Subcutaneous abdominal adipose tissue (tissue), 5 donors: ENCODE results near the gene TKFC.

Source experiments
- H3K27ac ChIP-seq: one replicate; pipeline ENCODE4 v1.7.0; 2013; ENCODE audit warnings: low read depth, mild to moderate bottlenecking, inconsistent platforms, low read length, moderate library complexity
- H3K27me3 ChIP-seq, 5 donors: one replicate each; pipeline ENCODE4 v1.7.0; 2013; ENCODE audit warnings: low read length in 5 of 5, inconsistent platforms in 1 of 5; ENCODE audit not compliant: control insufficient read depth in 5 of 5, insufficient read depth in 4 of 5
- H3K36me3 ChIP-seq, 5 donors: one replicate each; pipeline ENCODE4 v1.7.0; 2013; ENCODE audit warnings: low read length in 5 of 5; ENCODE audit not compliant: control insufficient read depth in 5 of 5, insufficient read depth in 5 of 5
- H3K4me1 ChIP-seq, 5 donors: one replicate each; pipeline ENCODE4 v1.7.0; 2013; ENCODE audit warnings: low read length in 5 of 5, mild to moderate bottlenecking in 3 of 5, moderate library complexity in 1 of 5; ENCODE audit not compliant: control insufficient read depth in 5 of 5, insufficient read depth in 5 of 5
- H3K4me3 ChIP-seq, 5 donors: one replicate each; pipeline ENCODE4 v1.7.0; 2013; ENCODE audit warnings: low read length in 5 of 5, low read depth in 1 of 5
- H3K9ac ChIP-seq, 5 donors: one replicate each; pipeline ENCODE4 v1.7.0; 2013; ENCODE audit warnings: low read length in 5 of 5, mild to moderate bottlenecking in 4 of 5, moderate library complexity in 3 of 5
- H3K9me3 ChIP-seq, 5 donors: one replicate each; pipeline ENCODE4 v1.7.0; 2013; ENCODE audit warnings: low read length in 5 of 5; ENCODE audit not compliant: control insufficient read depth in 5 of 5
- donor health status: healthy.
- donor health status: healthy.
- donor health status: healthy.
- donor health status: healthy.
- donor health status: healthy.

The TKFC gene, protein sequence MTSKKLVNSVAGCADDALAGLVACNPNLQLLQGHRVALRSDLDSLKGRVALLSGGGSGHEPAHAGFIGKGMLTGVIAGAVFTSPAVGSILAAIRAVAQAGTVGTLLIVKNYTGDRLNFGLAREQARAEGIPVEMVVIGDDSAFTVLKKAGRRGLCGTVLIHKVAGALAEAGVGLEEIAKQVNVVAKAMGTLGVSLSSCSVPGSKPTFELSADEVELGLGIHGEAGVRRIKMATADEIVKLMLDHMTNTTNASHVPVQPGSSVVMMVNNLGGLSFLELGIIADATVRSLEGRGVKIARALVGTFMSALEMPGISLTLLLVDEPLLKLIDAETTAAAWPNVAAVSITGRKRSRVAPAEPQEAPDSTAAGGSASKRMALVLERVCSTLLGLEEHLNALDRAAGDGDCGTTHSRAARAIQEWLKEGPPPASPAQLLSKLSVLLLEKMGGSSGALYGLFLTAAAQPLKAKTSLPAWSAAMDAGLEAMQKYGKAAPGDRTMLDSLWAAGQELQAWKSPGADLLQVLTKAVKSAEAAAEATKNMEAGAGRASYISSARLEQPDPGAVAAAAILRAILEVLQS

DNA sequence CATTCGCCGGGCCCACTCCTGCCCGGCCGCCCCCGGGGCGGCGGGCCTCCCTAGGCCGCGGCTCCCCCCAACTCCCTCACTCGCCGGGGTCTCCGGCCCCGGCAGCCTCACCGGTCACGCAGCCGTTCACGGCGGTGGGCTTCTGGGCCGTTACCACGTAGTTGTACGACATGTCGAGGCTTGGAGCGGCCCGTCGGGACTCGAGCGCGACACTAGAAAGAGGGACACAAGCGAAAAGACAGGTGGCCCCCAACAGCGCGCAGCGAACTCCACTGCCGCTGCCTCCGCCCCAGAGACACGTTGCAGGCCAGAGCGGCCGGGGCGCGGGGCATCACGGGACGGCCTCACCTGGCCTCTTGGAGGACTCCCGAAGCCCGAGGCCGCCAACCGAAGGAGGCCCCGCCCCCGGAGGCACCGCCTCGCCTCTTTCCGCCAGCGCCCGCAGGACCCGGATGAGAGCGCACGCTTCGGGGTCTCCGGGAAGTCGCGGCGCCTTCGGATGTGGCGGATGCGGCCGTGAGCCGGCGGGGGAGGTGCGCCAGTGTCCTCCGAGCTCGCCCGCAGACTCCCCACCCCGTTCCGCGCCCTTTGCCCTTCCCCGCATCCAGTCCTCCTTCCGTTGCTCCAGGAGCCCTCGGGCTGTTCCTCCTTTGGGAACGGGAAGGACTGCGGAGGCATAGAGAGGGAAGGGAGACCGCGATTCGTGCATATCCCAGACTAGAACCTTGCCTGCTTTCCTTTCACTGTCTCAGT is at the start of gene TKFC, which contains the start of gene DDB1:
Gene TKFC, plus strand, starts transcription at position 432 of the 753 bp plus-strand sequence. CDS start 1,501 bp downstream, outside the sequence.
Gene DDB1, minus strand, starts transcription at position 309 of the 753 bp plus-strand sequence. Its CDS starts 137 bp downstream, at position 172.
- H3K27ac ChIP-seq: peak within 1 kb of the TSS; percentile 89
- H3K27me3 ChIP-seq: no peaks in the 10 kb centered on the region
- no peaks in the 10 kb centered on the region for H3K9me3 ChIP-seq
- H3K4me3 ChIP-seq: peak within 1 kb of the TSS; percentile 92 to 98 (median 92)
- H3K4me1 ChIP-seq: peaks cover 10 to 41% (median 38%) of the 10 kb centered on the region in 5 donors
- H3K9ac ChIP-seq: peak within 1 kb of the TSS; percentile 92 to 100 (median 99)
- peaks cover 5 to 21% (median 16%) of the 10 kb centered on the region in 5 donors for H3K36me3 ChIP-seq

DNA sequence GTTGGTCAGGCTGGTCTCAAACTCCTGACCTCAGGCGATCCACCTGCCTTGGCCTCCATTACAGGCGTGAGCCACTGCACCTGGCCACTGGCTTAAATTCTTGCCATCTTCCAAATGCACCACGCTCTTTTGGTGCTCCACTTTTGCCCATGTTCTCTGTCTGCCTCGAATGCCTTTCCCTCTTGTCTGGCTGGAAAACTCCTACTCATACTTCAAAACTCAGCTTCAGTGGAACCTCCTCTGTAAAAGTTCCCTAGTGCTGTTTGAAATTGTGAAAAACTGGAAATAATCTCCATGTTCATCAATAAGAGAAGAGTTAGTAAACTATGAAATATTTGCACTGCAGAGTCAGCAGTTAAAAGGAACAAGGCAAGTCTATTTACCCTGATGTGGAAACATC is 49.4 kb upstream of the TKFC start:
- H3K27ac ChIP-seq: no peak overlapping the region
- H3K4me3 ChIP-seq: no peak overlapping the region
- no peak overlapping the region for H3K9ac ChIP-seq
- H3K36me3 ChIP-seq: peaks cover 0 to 11% (median 6%) of the 10 kb centered on the region in 5 donors
- H3K9me3 ChIP-seq: peaks cover 0 to 2% (median 0%) of the 10 kb centered on the region in 5 donors
- peaks cover 0 to 3% (median 0%) of the 10 kb centered on the region in 5 donors for H3K4me1 ChIP-seq
- H3K27me3 ChIP-seq: peaks cover 0 to 2% (median 0%) of the 10 kb centered on the region in 5 donors

DNA sequence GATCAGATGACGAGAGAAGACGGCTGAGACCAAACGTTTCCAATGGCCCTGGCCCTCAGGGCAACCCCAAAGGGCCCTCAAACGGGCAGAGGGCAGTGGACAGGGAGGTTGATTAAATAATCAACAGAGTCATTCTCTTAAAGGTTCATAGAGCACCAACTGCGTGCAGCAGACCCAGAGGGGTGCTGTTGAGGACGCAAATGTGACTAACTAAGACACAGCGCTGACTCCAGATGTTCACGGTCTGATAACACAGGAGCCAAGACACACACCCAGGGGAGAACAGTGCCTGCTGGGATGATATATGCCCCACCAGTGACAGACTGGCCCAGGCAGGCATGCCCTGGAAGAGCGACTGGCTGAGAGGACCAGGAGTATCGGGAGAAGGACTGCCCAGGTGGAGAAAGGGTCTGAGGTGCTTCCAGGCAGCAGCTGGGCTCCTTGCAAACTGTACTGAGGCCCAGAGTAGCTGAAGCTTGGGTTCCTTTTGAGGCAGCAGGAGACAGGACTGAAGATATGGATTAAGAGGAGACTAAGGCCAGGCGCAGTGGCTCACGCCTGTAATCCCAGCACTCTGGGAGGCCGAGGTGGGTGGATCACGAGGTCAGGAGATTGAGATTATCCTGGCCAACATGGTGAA is 45.6 kb upstream of the TKFC start:
- H3K9me3 ChIP-seq: peaks cover 0 to 2% (median 0%) of the 10 kb centered on the region in 5 donors

DNA sequence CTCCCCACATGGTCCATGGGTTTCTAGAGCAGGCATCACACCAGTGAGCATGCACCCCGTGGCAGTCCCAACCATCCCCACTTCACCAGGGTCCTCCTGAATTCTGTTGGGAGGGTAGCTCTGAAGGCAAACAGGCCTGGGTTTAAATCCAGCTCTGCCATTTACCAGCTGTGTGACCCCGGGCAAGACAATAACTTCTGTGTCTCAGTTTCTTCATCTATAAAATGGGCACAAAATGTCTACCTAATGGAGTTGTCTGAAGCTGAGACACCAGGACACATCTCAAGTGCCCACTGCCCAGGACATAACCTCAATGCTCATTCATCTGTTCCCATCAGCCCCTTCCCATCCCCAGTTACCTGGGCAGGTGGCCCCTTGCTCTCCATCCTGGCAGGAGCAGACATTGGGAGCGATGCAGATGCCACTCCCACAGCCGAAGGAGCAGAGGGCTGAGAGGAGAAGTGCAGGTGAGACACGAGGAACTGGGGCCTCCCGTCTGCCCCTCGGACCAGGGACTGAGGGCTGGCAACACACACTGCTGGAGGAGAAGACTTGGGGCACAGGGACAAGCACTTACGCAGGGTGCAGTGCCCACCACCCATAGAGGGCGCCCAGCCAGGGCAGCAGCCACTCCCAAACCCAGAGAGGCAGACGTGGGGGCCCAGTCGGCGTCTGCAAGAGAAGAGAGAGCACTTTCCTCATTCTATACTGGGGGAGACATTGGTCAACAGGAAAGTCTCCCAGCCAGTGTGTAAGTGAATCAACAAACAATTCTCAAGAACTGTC is 41.9 kb upstream of the TKFC start:
- H3K4me3 ChIP-seq: no peak overlapping the region
- H3K27me3 ChIP-seq: peaks cover 0 to 13% (median 3%) of the 10 kb centered on the region in 5 donors
- no peak overlapping the region for H3K9ac ChIP-seq
- peaks cover 3 to 26% (median 25%) of the 10 kb centered on the region in 5 donors for H3K4me1 ChIP-seq
- peaks cover 0 to 4% (median under 1%) of the 10 kb centered on the region in 5 donors for H3K36me3 ChIP-seq
- no peaks in the 10 kb centered on the region for H3K9me3 ChIP-seq
- no peak overlapping the region for H3K27ac ChIP-seq

More for the DNA sequence above, 45.6 kb upstream of the TKFC start:
- Histone ChIP-seq H3K27me3 (peaks cover 0 to 1% (median 0%) of the 10 kb centered on the region in 5 donors), H3K4me3 (no peak overlapping the region), H3K4me1 (no peaks in the 10 kb centered on the region), H3K9ac (no peak overlapping the region), H3K36me3 (peaks cover 0 to 8% (median 6%) of the 10 kb centered on the region in 5 donors), H3K27ac (no peak overlapping the region)

DNA sequence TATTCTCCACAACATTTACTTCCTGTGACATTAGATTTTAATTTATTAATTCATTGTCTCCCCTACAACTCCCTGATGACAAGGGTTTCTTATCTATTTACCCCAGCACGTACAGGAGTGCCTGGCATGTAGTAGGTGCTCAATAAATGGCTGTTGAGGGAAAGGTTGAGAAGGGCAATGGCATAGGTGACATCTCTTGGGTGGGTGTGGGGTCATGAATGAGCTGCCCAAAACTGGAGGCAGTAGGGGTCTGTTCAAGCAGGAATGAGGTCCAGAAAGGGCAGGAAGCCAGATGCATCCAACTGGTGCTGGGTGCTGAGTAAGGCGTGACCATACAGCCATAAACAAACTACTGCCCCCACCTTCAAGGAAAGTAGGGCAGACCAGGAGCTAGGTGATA is 40.7 kb upstream of the TKFC start:
- H3K9ac ChIP-seq: no peak overlapping the region
- H3K36me3 ChIP-seq: peaks cover 0 to 2% (median 0%) of the 10 kb centered on the region in 5 donors
- no peaks in the 10 kb centered on the region for H3K9me3 ChIP-seq
- H3K4me1 ChIP-seq: peaks cover 3 to 29% (median 26%) of the 10 kb centered on the region in 5 donors
- no peak overlapping the region for H3K27ac ChIP-seq
- H3K27me3 ChIP-seq: peaks cover 0 to 13% (median 3%) of the 10 kb centered on the region in 5 donors
- H3K4me3 ChIP-seq: no peak overlapping the region

DNA sequence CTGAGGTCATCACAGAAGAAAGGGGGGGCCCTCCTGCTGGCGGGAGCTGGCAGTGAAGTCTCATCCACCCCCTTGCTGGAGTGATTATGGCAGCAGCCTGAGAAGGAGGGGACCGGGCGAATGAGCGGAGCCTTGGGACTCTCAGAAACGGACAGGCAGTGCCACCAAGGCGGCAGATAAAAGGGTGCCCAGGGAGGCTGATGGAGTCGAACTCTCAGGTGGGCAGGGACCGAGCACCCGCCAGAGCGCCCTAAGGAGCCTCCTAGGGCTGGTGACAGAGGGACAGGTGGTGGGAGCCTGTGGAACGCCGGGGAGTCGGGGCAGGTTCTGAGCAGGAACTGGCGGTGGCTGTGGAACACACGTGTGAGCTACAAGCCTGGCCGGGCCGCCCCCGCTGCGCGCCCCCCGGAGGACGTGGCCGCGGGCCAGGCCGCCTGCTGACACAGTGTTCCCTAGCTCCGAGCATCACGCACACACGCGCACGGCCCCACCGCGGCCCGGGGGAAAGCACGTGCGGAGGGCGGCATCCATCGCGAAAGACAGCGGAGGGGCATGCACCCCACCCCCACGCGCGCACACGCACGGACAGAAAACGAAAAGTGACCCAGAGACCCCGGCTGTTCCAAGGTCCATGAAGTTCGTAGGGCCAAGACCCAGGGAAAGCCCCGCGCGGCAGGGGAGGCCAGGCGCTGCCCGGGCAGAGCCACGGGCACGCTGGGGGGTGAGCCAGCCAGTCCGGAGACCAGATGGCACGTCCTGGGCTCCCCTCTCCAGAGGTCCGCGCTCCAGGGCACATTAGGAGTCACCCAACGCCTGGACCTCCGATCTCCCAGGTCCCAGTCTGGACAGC is 38.9 kb upstream of the TKFC start:
- peaks cover 0 to 13% (median 3%) of the 10 kb centered on the region in 5 donors for H3K27me3 ChIP-seq
- H3K27ac ChIP-seq: no peak overlapping the region
- H3K9me3 ChIP-seq: no peaks in the 10 kb centered on the region
- H3K9ac ChIP-seq: peak overlapping the region in 3 of 5 donors; percentile 21 to 53 (median 48)
- peaks cover 1 to 14% (median 4%) of the 10 kb centered on the region in 5 donors for H3K36me3 ChIP-seq
- peaks cover 3 to 37% (median 32%) of the 10 kb centered on the region in 5 donors for H3K4me1 ChIP-seq
- peak overlapping the region; percentile 4 to 75 (median 65) for H3K4me3 ChIP-seq

DNA sequence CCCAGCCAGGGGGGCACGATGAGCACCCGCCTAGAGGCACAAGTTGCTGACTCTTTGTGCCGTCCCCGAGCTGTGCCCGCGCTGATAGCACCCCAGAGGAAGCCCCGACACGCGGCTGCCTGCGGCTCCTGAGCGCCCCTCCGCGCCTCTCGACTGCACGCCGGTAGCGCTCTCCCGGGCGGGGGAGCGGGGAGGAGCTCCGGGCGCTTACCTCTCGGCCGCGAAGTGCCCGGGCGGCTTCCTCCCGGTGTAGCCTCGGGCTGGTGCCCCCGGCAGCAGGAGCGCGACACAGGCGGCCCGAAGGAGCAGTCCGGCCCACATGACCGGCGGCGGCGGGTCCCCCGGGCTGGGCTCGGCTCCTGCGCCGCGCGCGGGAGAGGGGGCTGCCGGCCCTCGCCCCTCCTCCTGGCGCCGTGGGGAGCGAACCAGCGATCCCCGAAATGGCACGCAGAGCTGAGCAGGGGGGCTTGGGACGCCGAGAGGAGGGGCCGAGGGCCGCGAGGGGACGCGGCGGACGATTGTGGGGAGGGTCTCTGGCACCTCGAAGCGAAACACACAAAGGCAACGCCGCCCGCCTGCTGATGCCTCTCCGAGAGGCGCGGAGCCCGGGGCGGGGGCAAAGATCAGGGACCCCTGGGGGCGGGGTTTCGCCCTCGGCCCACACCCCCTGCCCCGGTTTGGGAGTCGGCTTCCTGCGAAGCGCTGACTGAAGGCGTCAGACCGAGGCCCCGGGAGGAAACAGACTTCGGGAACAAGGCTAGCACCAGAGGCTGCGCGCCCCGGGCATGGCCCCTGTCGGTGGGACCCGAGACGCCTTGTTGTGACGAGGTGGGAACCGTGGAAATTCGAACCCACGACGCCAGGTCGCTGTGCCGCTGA is 38.1 kb upstream of the TKFC start, which contains the start of gene VWCE:
Gene VWCE, minus strand, starts transcription at position 600 of the 879 bp plus-strand sequence. Its CDS starts 279 bp downstream, at position 321.
- Histone ChIP-seq H3K4me3 (peak within 1 kb of the TSS in 4 of 5 donors; percentile 62 to 75 (median 68)), H3K9me3 (no peaks in the 10 kb centered on the region), H3K27me3 (peaks cover 0 to 13% (median 3%) of the 10 kb centered on the region in 5 donors), H3K36me3 (peaks cover 2 to 22% (median 11%) of the 10 kb centered on the region in 5 donors), H3K9ac (peak within 1 kb of the TSS in 4 of 5 donors; percentile 26 to 54 (median 48)), H3K27ac (no peak within 1 kb of the TSS), H3K4me1 (peaks cover 3 to 37% (median 32%) of the 10 kb centered on the region in 5 donors)
